HG03066 (cell line): ENCODE measurements around the gene LMCD1.

ENCODE experiments used
- ATAC-seq: cut with Tn5 transposase; IDR thresholded peaks from one replicate; pipeline ENCODE4 v1.9.1; 2021; ENCODE audit warnings: low read depth; ENCODE audit not compliant: unreplicated experiment

The LMCD1 gene

DNA sequence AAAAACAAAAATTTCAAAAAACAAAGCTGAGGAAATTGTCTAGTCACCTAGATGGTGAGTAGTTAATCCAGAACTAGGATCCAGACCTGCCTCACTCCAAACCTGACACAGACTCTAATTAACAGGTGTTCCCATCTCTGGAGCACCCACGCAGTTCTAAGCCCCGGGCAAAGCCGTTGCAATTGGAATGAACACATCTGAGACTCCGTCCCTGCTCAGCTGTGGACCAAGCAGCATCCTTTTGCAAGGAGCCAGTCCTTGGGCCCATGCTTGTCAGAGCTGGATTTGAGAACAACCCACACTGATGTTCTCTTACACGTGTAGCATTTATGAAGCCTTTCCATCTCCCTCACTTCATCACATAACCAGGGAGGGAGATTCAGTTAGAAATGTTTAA lies 54.8 kb downstream of the LMCD1 start:
- no peak for ATAC-seq

- ATAC-seq = no peak
These were observed 55.7 kb downstream of the LMCD1 start for GRCh38 chr3:8557298-8557697.

GRCh38 chr3:8558645-8559044 lies 57.0 kb downstream of the LMCD1 start:
- no peak for ATAC-seq

GRCh38 chr3:8559351-8559750 lies 57.7 kb downstream of the LMCD1 start:
- no peak for ATAC-seq

- no peak for ATAC-seq
These were observed 58.9 kb downstream of the LMCD1 start for GRCh38 chr3:8560366-8561007.

- ATAC-seq = no peak
These were observed 59.7 kb downstream of the LMCD1 start for GRCh38 chr3:8561370-8561769.

- ATAC-seq = no peak
These were observed 60.5 kb downstream of the LMCD1 start for GRCh38 chr3:8562081-8562595.

DNA sequence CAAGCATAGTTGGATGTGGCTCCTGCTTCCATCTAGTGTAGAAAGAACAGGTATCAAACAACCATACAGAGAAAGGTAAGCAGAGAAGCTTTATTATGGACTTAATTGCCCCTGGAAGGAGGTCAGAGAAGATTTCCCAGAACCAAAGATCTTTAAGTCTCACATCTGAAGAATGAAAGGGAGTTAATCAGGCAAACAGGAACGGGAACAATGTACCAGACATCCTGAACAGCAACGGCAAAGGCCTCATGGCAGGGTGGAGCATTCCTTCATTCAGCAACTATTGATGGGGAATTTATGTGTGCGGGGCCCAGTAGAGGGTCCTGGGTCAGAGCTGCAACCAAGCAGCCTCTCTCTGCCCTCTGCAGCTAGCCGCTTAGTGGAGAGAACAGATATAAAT lies 61.5 kb downstream of the LMCD1 start:
- ATAC-seq = no peak

- ATAC-seq = no peak
These were observed 62.0 kb downstream of the LMCD1 start for GRCh38 chr3:8563597-8563996.

GRCh38 chr3:8565376-8565775 lies 63.8 kb downstream of the LMCD1 start:
- no peak for ATAC-seq

- ATAC-seq = no peak
These were observed 66.4 kb downstream of the LMCD1 start for GRCh38 chr3:8567784-8568575.

- ATAC-seq = no peak
These were observed 69.6 kb downstream of the LMCD1 start for GRCh38 chr3:8571256-8571655.

GRCh38 chr3:8573342-8573926 lies 71.8 kb downstream of the LMCD1 start:
- ATAC-seq = no peak

- ATAC-seq = no peak
These were observed 72.5 kb downstream of the LMCD1 start for GRCh38 chr3:8574040-8574669.

DNA sequence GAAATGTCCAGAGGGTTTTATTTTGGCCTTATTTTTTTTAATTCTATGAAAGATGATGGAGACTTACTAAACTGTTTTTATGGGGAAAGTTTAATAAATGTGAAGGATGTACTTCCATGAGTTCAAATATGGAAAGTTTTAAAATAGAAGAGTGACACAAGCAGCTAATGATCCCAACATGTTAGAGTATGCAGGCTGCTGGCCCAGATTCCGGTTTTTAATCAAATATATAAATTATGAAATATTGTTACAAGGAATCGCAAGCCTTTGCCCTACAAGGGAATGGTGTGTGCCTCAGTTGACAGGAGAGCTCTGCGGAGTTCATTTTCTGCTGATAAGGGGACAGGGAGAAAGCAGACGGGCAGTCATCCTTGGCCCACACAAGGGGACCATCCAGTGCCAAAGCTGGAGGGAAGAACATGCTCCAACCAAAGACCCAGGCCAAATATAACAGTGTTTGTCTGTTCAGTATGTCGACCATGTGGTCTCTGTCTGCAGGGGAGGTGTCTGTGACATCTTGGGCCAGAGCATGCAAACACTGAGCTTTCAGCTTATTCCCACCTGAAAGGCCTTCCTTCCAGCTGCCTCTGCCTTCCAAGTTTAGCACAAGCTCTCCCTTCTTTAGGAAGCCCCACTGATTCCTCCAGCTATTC lies 73.2 kb downstream of the LMCD1 start:
- no peak for ATAC-seq

DNA sequence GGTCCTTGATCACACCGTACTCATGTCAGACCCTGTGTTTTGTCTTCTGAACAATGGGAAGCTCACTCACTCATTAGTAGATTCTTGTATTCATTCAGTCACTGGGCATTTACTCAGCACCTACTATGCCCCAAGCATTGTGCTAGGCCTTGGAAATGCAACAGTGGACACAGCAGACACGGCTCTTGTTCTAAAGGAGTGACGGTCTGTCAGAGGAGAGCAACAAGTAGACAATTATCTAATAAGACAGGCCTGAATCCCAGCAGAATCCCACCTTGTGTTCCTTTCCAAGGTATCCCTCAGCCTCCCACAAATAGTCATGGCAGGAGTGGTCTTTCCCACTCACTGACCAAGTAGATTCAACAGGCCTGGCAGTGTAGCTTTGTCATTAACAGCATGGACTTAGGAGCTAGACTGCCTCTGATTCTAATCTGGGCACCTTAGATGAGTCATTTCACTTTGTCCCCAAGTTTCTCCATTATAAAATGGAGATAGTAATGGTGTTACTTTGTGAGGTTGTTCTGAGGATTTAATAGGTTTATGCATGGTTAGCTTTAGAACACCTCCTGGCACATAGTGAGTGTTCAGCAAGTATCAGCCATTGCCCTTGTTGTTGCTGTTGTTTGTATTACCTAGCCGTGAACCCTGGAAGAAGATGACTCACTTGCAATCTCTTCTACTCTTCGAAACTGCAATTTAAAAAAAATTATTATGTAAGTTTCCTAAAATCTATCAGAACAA lies 73.9 kb downstream of the LMCD1 start:
- ATAC-seq = no peak

GRCh38 chr3:8576436-8576835 lies 74.8 kb downstream of the LMCD1 start:
- ATAC-seq = no peak

DNA sequence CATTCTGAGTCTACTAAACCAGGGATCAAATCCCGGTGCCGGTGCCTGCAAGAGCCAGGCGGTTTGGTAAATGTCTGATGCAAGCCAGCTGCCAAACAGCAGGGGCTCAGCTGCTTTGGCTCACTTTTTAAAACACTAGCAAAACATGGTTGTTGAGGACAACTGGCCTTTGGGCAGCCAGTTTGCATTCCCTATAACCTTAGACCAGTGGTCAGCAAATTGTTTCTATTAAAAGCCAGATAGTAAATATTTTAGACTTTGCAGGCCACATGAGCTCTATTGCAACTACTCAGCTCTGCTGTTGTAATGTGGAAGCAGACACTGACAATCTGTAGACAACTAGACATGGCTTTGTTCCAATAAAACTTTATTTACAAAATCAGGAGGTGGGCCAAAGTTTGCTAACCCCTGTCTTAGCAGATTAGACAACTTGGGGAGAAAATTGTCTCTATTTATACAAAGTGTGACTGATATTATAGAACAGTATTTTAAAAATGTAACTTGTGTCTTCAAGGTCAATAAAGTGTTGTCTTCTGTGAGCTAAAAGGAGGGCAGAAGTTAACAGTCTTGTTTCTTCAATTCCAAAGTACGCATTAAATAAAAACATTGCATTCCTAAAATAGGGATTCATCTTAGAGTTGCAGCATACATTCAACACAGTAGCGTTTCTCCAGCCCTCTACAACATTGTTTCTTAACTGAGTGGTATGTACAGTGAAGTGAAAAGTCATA lies 75.4 kb downstream of the LMCD1 start:
- no peak for ATAC-seq

DNA sequence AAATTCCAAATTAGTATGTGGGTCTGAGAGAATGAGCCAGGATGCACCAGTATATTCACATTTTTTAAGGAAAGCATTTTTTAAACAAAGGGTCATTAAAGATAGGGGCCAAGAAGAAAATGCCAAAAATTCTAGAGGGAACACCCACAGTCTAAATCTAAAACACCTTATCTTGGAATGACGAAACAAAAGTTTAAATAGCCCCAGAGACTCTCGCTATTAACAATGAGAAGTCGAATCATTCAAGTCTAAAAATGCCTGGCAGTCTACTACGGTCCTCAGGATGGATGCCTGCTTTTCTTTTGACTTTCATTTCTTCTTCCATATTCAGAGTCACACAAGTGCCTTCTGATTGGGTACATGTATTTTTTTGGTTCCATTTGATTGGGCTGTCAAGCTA lies 76.7 kb downstream of the LMCD1 start:
- no peak for ATAC-seq
